Activated naive CD8-positive, alpha-beta T cell treated with anti-CD3 and anti-CD28 coated beads, Interleukin-2, amount 50 U/mL, for 24 hours (primary cell): ENCODE results near the gene CXCR3.
A peak's percentile ranks its signal among the peaks of the same experiment; 100 is the strongest.
"Not testable (repeated sequence)": the region's sequence is repeated elsewhere in the genome, so short reads cannot be mapped to it uniquely, and the experiment has no call there.

ENCODE experiments used
- ATAC-seq: fragments of 150-1000 bp; cut with Tn5 transposase; one replicate; pipeline ENCODE4 v1.10.0; 2021
- DNase-seq: peaks from one replicate; pipeline ENCODE4 v3.0.0; 2021
- H3K27ac Mint-ChIP-seq: one replicate; pipeline ENCODE4 v1.8.0; 2021; ENCODE audit warnings: mild to moderate bottlenecking, mixed read lengths
- H3K27me3 Mint-ChIP-seq: one replicate; pipeline ENCODE4 v1.8.0; 2021; ENCODE audit warnings: mixed read lengths
- H3K36me3 Mint-ChIP-seq: one replicate; pipeline ENCODE4 v1.8.0; 2021; ENCODE audit warnings: low read depth, mixed read lengths
- H3K4me1 Mint-ChIP-seq: one replicate; pipeline ENCODE4 v1.8.0; 2021; ENCODE audit warnings: mixed read lengths
- H3K4me3 Mint-ChIP-seq: one replicate; pipeline ENCODE4 v1.8.0; 2021; ENCODE audit warnings: mild to moderate bottlenecking, moderate library complexity, mixed read lengths
- H3K9me3 Mint-ChIP-seq: one replicate; pipeline ENCODE4 v1.8.0; 2021; ENCODE audit warnings: mixed read lengths

Gene CXCR3

DNA sequence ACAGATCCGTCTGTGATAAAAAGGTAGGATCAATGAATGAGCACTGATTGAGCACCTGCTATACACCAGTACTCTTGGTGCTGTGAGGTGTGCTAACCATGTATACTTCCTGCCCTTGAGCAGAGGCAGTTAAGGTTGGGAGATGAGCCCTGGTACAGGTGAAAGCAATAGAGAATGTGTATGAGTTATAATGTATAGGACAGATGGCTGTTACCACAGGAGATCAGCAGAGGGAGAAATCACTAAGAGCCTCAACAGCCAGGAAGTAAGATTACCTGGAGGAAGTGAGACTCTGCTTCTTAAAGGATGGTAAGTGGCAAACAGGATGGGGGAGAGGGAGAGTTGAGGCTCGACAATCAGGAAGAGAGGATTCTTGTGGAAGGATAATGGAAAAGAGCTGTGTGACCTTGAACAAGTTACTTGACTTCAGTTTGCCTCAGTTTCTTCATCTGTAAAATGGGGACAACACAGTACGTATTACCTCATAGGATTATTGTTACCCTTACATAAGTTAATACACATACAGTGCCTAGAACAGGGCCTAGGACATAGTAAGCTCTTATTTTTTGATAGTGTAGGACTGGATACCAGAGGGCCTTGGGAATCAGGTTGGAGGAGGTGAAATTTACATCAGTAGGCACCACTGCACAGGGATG lies 9.1 kb downstream of the CXCR3 start:
- peaks cover 51% of the 10 kb centered on the region for H3K4me1 Mint-ChIP-seq
- peak overlapping the region; percentile 47 for H3K27ac Mint-ChIP-seq
- H3K27me3 Mint-ChIP-seq: no peaks in the 10 kb centered on the region
- H3K9me3 Mint-ChIP-seq: no peaks in the 10 kb centered on the region
- ATAC-seq: no peak
- DNase-seq: no peak
- H3K4me3 Mint-ChIP-seq: no peak overlapping the region
- peaks cover 71% of the 10 kb centered on the region for H3K36me3 Mint-ChIP-seq

- peaks cover 9% of the 10 kb centered on the region for H3K9me3 Mint-ChIP-seq
- no peak overlapping the region for H3K4me3 Mint-ChIP-seq
- H3K4me1 Mint-ChIP-seq: peaks cover 61% of the 10 kb centered on the region
- ATAC-seq (no peak), DNase-seq (no peak)
- H3K27ac Mint-ChIP-seq: peak overlapping the region; percentile 66
- H3K27me3 Mint-ChIP-seq: no peaks in the 10 kb centered on the region
- peaks cover 77% of the 10 kb centered on the region for H3K36me3 Mint-ChIP-seq
Observed at GRCh38 chrX:71607488-71607887, 10.8 kb downstream of the CXCR3 start.

- H3K4me1 Mint-ChIP-seq: peaks cover 61% of the 10 kb centered on the region
- DNase-seq: no peak
Observed at GRCh38 chrX:71606536-71607216, 11.6 kb downstream of the CXCR3 start.

GRCh38 chrX:71604796-71605568 lies 13.3 kb downstream of the CXCR3 start:
- H3K4me3 Mint-ChIP-seq: no peak overlapping the region
- peak overlapping the region; percentile 93 for H3K27ac Mint-ChIP-seq
- peaks cover 9% of the 10 kb centered on the region for H3K9me3 Mint-ChIP-seq
- no peak for ATAC-seq
- H3K4me1 Mint-ChIP-seq: peaks cover 65% of the 10 kb centered on the region
- H3K27me3 Mint-ChIP-seq: no peaks in the 10 kb centered on the region
- peaks cover 72% of the 10 kb centered on the region for H3K36me3 Mint-ChIP-seq
- no peak for DNase-seq

More at GRCh38 chrX:71606536-71607216, 11.6 kb downstream of the CXCR3 start:
- peak overlapping the region; percentile 73 for H3K27ac Mint-ChIP-seq
- no peaks in the 10 kb centered on the region for H3K27me3 Mint-ChIP-seq
- peaks cover 9% of the 10 kb centered on the region for H3K9me3 Mint-ChIP-seq
- peaks cover 82% of the 10 kb centered on the region for H3K36me3 Mint-ChIP-seq
- ATAC-seq: peak; percentile 52
- H3K4me3 Mint-ChIP-seq: no peak overlapping the region

DNA sequence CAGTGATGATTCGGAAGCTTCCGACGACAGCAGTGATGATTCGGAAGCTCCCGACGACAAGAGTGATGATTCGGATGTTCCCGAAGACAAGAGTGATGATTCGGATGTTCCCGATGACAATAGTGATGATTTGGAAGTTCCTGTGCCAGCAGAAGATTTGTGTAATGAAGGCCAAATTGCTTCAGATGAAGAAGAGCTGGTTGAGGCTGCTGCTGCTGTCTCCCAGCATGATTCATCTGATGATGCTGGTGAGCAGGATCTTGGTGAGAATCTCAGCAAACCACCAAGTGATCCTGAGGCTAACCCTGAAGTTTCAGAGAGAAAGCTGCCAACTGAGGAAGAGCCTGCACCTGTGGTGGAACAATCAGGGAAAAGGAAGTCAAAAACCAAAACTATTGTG lies 14.2 kb downstream of the CXCR3 start:
- H3K4me3 Mint-ChIP-seq: no peak overlapping the region
- peak overlapping the region; percentile 93 for H3K27ac Mint-ChIP-seq
- peaks cover 68% of the 10 kb centered on the region for H3K36me3 Mint-ChIP-seq
- ATAC-seq: no peak
- no peaks in the 10 kb centered on the region for H3K27me3 Mint-ChIP-seq
- no peak for DNase-seq
- peaks cover 9% of the 10 kb centered on the region for H3K9me3 Mint-ChIP-seq
- H3K4me1 Mint-ChIP-seq: peaks cover 66% of the 10 kb centered on the region

- Mint-ChIP-seq H3K4me1 (peaks cover 61% of the 10 kb centered on the region), H3K4me3 (peak overlapping the region; percentile 36), H3K36me3 (peaks cover 62% of the 10 kb centered on the region), H3K27ac (peak overlapping the region; percentile 93), H3K9me3 (peaks cover 9% of the 10 kb centered on the region), H3K27me3 (no peaks in the 10 kb centered on the region)
- DNase-seq (no peak), ATAC-seq (no peak)
Observed at GRCh38 chrX:71603618-71604017, 14.7 kb downstream of the CXCR3 start.

GRCh38 chrX:71599965-71600364 lies 18.3 kb downstream of the CXCR3 start:
- DNase-seq (no peak), ATAC-seq (no peak)
- Mint-ChIP-seq H3K27me3 (no peaks in the 10 kb centered on the region), H3K36me3 (peaks cover 57% of the 10 kb centered on the region), H3K4me1 (peaks cover 46% of the 10 kb centered on the region), H3K4me3 (no peak overlapping the region), H3K27ac (peak overlapping the region; percentile 56), H3K9me3 (peaks cover 9% of the 10 kb centered on the region)

GRCh38 chrX:71593210-71593609 lies 25.1 kb downstream of the CXCR3 start:
- H3K27me3 Mint-ChIP-seq, H3K27ac Mint-ChIP-seq, DNase-seq, H3K4me3 Mint-ChIP-seq, H3K9me3 Mint-ChIP-seq, ATAC-seq: not testable (repeated sequence)
- Mint-ChIP-seq H3K4me1 (peaks cover 20% of the 10 kb centered on the region), H3K36me3 (peaks cover 17% of the 10 kb centered on the region)

DNA sequence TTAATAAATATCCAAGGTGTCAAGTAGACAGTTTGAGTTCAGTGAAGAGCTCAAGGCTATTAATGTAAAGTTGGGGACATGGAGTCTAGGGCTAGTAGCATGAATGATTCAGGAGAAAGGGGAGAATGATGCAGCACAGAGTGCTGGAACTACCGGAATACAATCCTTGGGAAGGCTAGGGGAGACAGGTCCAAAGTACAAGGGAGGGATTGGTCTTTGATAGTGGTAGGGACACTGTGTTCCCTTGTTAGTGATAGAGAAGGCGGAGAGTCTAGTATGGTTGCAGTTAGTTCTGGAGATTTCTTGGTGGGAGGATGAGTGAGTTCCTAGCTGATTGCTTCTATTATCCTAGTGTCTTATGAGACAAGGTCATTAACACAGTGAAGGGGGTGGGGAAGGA lies 31.4 kb downstream of the CXCR3 start:
- H3K27me3 Mint-ChIP-seq: no peaks in the 10 kb centered on the region
- H3K4me3 Mint-ChIP-seq: no peak overlapping the region
- no peak for ATAC-seq
- peaks cover 5% of the 10 kb centered on the region for H3K4me1 Mint-ChIP-seq
- peaks cover 6% of the 10 kb centered on the region for H3K36me3 Mint-ChIP-seq
- no peak for DNase-seq
- no peak overlapping the region for H3K27ac Mint-ChIP-seq
- no peaks in the 10 kb centered on the region for H3K9me3 Mint-ChIP-seq

- Mint-ChIP-seq H3K36me3 (peaks cover 25% of the 10 kb centered on the region), H3K27ac (peak overlapping the region; percentile 31), H3K27me3 (no peaks in the 10 kb centered on the region), H3K4me1 (peaks cover 4% of the 10 kb centered on the region), H3K9me3 (no peaks in the 10 kb centered on the region), H3K4me3 (no peak overlapping the region)
- DNase-seq: no peak
- no peak for ATAC-seq
Observed at GRCh38 chrX:71581210-71581609, 37.1 kb downstream of the CXCR3 start.

- Mint-ChIP-seq H3K4me1 (peaks cover 4% of the 10 kb centered on the region), H3K27me3 (no peaks in the 10 kb centered on the region), H3K36me3 (peaks cover 35% of the 10 kb centered on the region), H3K4me3 (no peak overlapping the region), H3K9me3 (no peaks in the 10 kb centered on the region), H3K27ac (no peak overlapping the region)
- ATAC-seq (no peak), DNase-seq (no peak)
Observed at GRCh38 chrX:71579990-71580380, 38.3 kb downstream of the CXCR3 start.

DNA sequence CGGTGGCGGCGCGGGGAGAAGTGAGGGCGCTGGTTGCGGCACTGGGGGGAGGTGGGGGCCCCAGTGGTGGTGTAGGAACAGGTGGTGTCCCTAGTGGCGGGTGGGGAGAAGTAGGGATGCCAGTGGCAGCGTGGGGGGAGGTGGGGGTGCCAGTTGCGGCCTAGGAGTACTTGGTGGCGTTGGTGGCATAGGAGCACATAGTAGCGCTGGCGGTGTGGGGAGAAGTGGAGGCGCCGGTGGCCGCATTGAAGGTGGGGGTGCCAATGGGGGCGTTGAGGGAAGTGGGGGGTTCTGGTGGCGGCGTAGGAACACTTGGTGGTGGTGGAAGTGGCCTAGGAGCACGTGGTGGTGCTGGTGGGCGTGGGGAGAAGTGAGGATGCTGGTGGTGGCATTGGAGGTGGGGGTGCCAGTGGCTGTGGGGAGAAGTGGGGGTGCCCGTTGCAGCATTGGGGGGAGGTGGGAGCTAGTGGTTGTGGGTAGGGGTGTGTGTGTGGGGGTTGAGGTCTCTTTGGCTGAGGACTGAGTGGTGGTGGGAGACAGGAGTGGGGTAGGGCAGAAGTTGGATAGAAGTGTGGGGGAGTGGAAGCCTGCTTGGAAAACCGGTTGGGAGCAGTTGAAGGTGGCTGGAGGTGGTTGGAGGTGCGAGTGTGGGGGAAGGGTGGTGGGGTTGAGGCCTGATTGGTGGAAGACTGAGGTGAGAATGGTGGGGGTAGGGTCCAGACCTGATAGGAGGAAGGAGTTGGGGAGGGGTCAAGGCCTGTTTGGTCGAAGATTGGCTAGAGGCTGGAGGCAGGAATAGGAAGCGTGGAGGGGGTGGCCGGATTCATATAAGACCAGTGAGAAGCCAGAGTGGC lies 38.9 kb downstream of the CXCR3 start:
- ATAC-seq (peak; percentile 33), DNase-seq (no peak)
- Mint-ChIP-seq H3K36me3 (peaks cover 41% of the 10 kb centered on the region), H3K27ac (no peak overlapping the region), H3K9me3 (no peaks in the 10 kb centered on the region), H3K4me3 (no peak overlapping the region), H3K27me3 (no peaks in the 10 kb centered on the region), H3K4me1 (peaks cover 4% of the 10 kb centered on the region)

- Mint-ChIP-seq H3K27me3 (no peaks in the 10 kb centered on the region), H3K27ac (peak within 1 kb of the TSS; percentile 67), H3K4me1 (peaks cover 4% of the 10 kb centered on the region), H3K4me3 (no peak within 1 kb of the TSS), H3K9me3 (no peaks in the 10 kb centered on the region), H3K36me3 (peaks cover 49% of the 10 kb centered on the region)
- ATAC-seq (no peak), DNase-seq (no peak)
Observed at GRCh38 chrX:71578253-71579135, 39.8 kb downstream of the CXCR3 start, which contains the start of gene GCNA. Gene GCNA, plus strand, starts transcription at chrX:71578437. Its CDS starts 2,385 bp downstream, at chrX:71580822.
